HepG2 (cell line): ENCODE data around the gene IMPDH2. TPM values are rescaled to one million over a fixed set of nuclear protein-coding genes. Genes with fewer than 3 reads are reported as not detected.
A peak's percentile ranks its signal among the peaks of the same experiment; 100 is the strongest.

Experiments used
- ATAC-seq: fragments of 200-7000 bp; cut with Tn5 transposase; 3 replicates; pipeline ENCODE4 v1.9.1; 2020; ENCODE audit warnings: mild to moderate bottlenecking, moderate library complexity
- BruUV-seq: library from RNA; stranded (reverse); fragments of 400-500 nt; replicated peaks from 2 replicates; lab custom pipeline; 2021; lab: Mats Ljungman, UMichigan
- CTCF ChIA-PET: fragments of 300-600 bp; formaldehyde crosslinking; extraction: SDS; loops from one replicate; lab custom pipeline; 2021; ENCODE audit warnings: low total read pairs, inconsistent platforms, low intra/inter-chr PET ratio; lab: Yijun Ruan, JAX
- POLR2A ChIA-PET: fragments of 350-600 bp; sonication (Branson Sonifier 250); formaldehyde crosslinking; loops from one replicate; lab custom pipeline; 2020; ENCODE audit warnings: antibody characterized with exemption, inconsistent platforms; lab: Yijun Ruan, JAX
- DNase-seq: peaks from one replicate; pipeline ENCODE4 v3.0.0-alpha.2; 2015; ENCODE audit warnings: low spot score
- FAIRE-seq: peaks from 3 replicates; lab custom pipeline; 2011; peaks lifted over from hg19 to GRCh38; lab: Jason Lieb, UNC
- H2AFZ ChIP-seq: one replicate; pipeline ENCODE4 v1.6.1; 2011; ENCODE audit warnings: low read length, inconsistent platforms
- H3K27ac ChIP-seq: fragments of 300-600 bp; 3 replicates; pipeline ENCODE4 v1.8.0; 2011; ENCODE audit warnings: mixed run types, mild to moderate bottlenecking, mixed read lengths, low read length, inconsistent platforms; ENCODE audit not compliant: insufficient read depth; ENCODE audit errors: extremely low read length
- H3K27me3 ChIP-seq, 2 experiments: fragments of 200-600 bp in 1 of 2; 2 replicates in 1 of 2; 3 replicates in 1 of 2; pipeline versions ENCODE4 v1.6.0 to v1.8.0; 2011; ENCODE audit warnings: low read length in 2 of 2, mild to moderate bottlenecking in 2 of 2, moderate library complexity in 2 of 2, inconsistent platforms in 1 of 2; ENCODE audit not compliant: insufficient read depth in 2 of 2, control insufficient read depth in 1 of 2
- H3K36me3 ChIP-seq, 2 experiments: fragments of 200-600 bp in 1 of 2; replicated peaks in 1 of 2; 2 replicates in 1 of 2; 3 replicates in 1 of 2; pipeline versions ENCODE4 v1.5.1 to v1.8.0; 2011; ENCODE audit warnings: low read length in 2 of 2, inconsistent platforms in 1 of 2; ENCODE audit not compliant: insufficient read depth in 2 of 2, control insufficient read depth in 1 of 2
- H3K4me1 ChIP-seq: 2 replicates; pipeline ENCODE4 v1.5.1; 2012; ENCODE audit warnings: low read length, inconsistent platforms; ENCODE audit not compliant: insufficient read depth
- H3K4me2 ChIP-seq: 2 replicates; pipeline ENCODE4 v1.6.0; 2011; ENCODE audit warnings: low read depth, low read length, inconsistent platforms
- H3K4me3 ChIP-seq, 3 experiments: fragments of 200-600 bp in 1 of 3; sonication (generic), shearing (Covaris generic) in 1 of 3; replicated peaks in 1 of 3; 2 replicates each; pipeline ENCODE4 v1.5.1; 2011 to 2016; ENCODE audit warnings: low read length in 3 of 3, inconsistent platforms in 2 of 3, low read depth in 2 of 3, mild to moderate bottlenecking in 2 of 3, control low read depth in 1 of 3, mixed read lengths in 1 of 3; ENCODE audit not compliant: insufficient read depth in 1 of 3
- H3K79me2 ChIP-seq: one replicate; pipeline ENCODE4 v1.6.1; 2011; ENCODE audit warnings: low read length, inconsistent platforms; ENCODE audit not compliant: insufficient read depth
- H3K9ac ChIP-seq: 2 replicates; pipeline ENCODE4 v1.6.0; 2011; ENCODE audit warnings: mild to moderate bottlenecking, low read depth, low read length, inconsistent platforms; ENCODE audit not compliant: insufficient read depth
- H3K9me3 ChIP-seq: 2 replicates; pipeline ENCODE4 v1.5.1; 2012; ENCODE audit warnings: mild to moderate bottlenecking, low read length
- H4K20me1 ChIP-seq: 2 replicates; pipeline ENCODE4 v1.6.0; 2011; ENCODE audit warnings: inconsistent platforms, mild to moderate bottlenecking, low read length, moderate library complexity; ENCODE audit not compliant: insufficient read depth
- AGO2 ChIP-seq: fragments of 200-400 bp; formaldehyde crosslinking; optimal IDR thresholded peaks from 2 replicates; pipeline ENCODE3; 2017; ENCODE audit warnings: mild to moderate bottlenecking, low read depth, low read length, moderate library complexity
- HNF4A ChIP-seq: sonication (generic); formaldehyde crosslinking; IDR thresholded peaks from 2 replicates; pipeline ENCODE4 v1.4.0; 2020; ENCODE audit warnings: missing genetic modification reagents
- IRF2 ChIP-seq: IDR thresholded peaks from 2 replicates; pipeline ENCODE4 v1.6.1; 2018; ENCODE audit warnings: missing genetic modification reagents, missing compliant biosample characterization
- NR2C2 ChIP-seq: sonication (generic); formaldehyde crosslinking; IDR thresholded peaks from 2 replicates; pipeline ENCODE4 v1.4.0; 2020; ENCODE audit warnings: missing genetic modification reagents, mild to moderate bottlenecking, moderate library complexity, borderline replicate concordance
- NR2F1 ChIP-seq, 2 experiments: fragments of 450-650 bp in 1 of 2; formaldehyde crosslinking in 1 of 2; IDR thresholded peaks; 2 replicates each; pipeline versions ENCODE4 v1.5.0 to v1.6.1; 2016 to 2020; ENCODE audit warnings: mild to moderate bottlenecking in 1 of 2, missing compliant biosample characterization in 1 of 2, missing genetic modification reagents in 1 of 2, moderate library complexity in 1 of 2
- RARA ChIP-seq: IDR thresholded peaks from 2 replicates; pipeline ENCODE4 v1.6.1; 2016; ENCODE audit warnings: missing genetic modification reagents, missing compliant biosample characterization
- ZBTB39 ChIP-seq: sonication (generic); formaldehyde crosslinking; IDR thresholded peaks from 2 replicates; pipeline ENCODE4 v1.5.0; 2020; ENCODE audit warnings: missing genetic modification reagents
- ZMYM2 ChIP-seq: sonication (generic); formaldehyde crosslinking; IDR thresholded peaks from 2 replicates; pipeline ENCODE4 v1.8.0; 2022; ENCODE audit warnings: mild to moderate bottlenecking, missing genetic modification reagents
- ZNF121 ChIP-seq: sonication (generic); formaldehyde crosslinking; IDR thresholded peaks from 2 replicates; pipeline ENCODE4 v1.5.0; 2020; ENCODE audit warnings: mild to moderate bottlenecking, missing genetic modification reagents
- ZNF770 ChIP-seq: sonication (generic); formaldehyde crosslinking; IDR thresholded peaks from 2 replicates; pipeline ENCODE4 v1.5.0; 2020; ENCODE audit warnings: mild to moderate bottlenecking, missing genetic modification reagents
- WGBS: methylation state at CpG from one replicate; pipeline ENCODE4 v1.1.6; 2017; ENCODE audit warnings: low lambda C conversion rate; 5-methylcytosine and 5-hydroxymethylcytosine counted together
- in situ Hi-C: cut with HindIII; loops from 2 replicates; pipeline ENCODE4 v1.10.0; 2017; ENCODE audit warnings: low pct_unique_long_range_greater_than_20kb; ENCODE audit not compliant: extremely low pct_ligation_motif_present
- intact Hi-C: fragments of 100-400 bp; cut with micrococcal nuclease; formaldehyde crosslinking; loops from one replicate; pipeline ENCODE4 v1.10.0; 2022; ENCODE audit not compliant: unreplicated experiment
- polyA plus RNA-seq, 8 experiments: library from polyadenylated mRNA; depleted of rRNA in 3 of 8; stranded (reverse) in 7 of 8; unstranded in 1 of 8; fragments of >200 nt; fragmentation: Illumina TruSeq in 4 of 8; extraction: Trizol in 4 of 8; gene quantifications; 2 replicates each; pipeline versions ENCODE4 v1.2.1 to v1.2.3, GENCODE V29; 2011 to 2016; ENCODE audit warnings: low read depth in 4 of 8, missing spikeins in 1 of 8, mixed read lengths in 1 of 8; ENCODE audit not compliant: insufficient read depth in 1 of 8
- total RNA-seq, 5 experiments: library from RNA; depleted of rRNA; stranded (reverse); fragments of >200 nt; fragmentation: Illumina TruSeq; extraction: Trizol; gene quantifications; 2 replicates each; pipeline ENCODE4 v1.2.3, GENCODE V29; 2016; ENCODE audit warnings: low read depth in 1 of 5

The IMPDH2 gene
- total and polyA plus RNA-seq, 2 of the 13 experiments (the other 11 are each of a cell fraction or from before 2014, with no cell fraction given), result 248 to 260 TPM

GRCh38 chr3:49057268-49057667, 28.1 kb upstream of the IMPDH2 start:
- Histone ChIP-seq H3K4me2 (no peak overlapping the region), H3K27ac (no peak overlapping the region), H3K4me1 (peaks cover 13% of the 10 kb centered on the region; the same call in 1 of the 2 replicates), H3K36me3 (peaks cover 24 to 63% of the 10 kb centered on the region in 2 experiments), H3K9me3 (no peaks in the 10 kb centered on the region), H3K4me3 (no peak overlapping the region), H3K9ac (no peak overlapping the region), H3K79me2 (no peaks in the 10 kb centered on the region), H4K20me1 (no peaks in the 10 kb centered on the region), H3K27me3 (no peaks in the 10 kb centered on the region), H2AFZ (no peak overlapping the region)
- no peak for TF ChIP-seq NR2C2 (CRISPR knock-in tag)
- peak; percentile 78 for TF ChIP-seq AGO2
- TF ChIP-seq ZBTB39 (CRISPR knock-in tag), result no peak
- in situ Hi-C loops, result no loop called here
- DNase-seq (no peak), FAIRE-seq (no peak), ATAC-seq (peak; percentile 23)
- TSS peak; percentile 33 for BruUV-seq
- ChIA-PET POLR2A (no interaction called here), CTCF (no interaction called here)
- intact Hi-C loops, result no loop called here
- WGBS, result 92% methylated on average over 2 of the region's 10 CpGs

- no peak for FAIRE-seq
- BruUV-seq, result no TSS peak
- WGBS, result 100% methylated on average over 2 of the region's 2 CpGs
Measured at GRCh38 chr3:49054344-49054862, 25.2 kb upstream of the IMPDH2 start.

More at GRCh38 chr3:49054344-49054862, 25.2 kb upstream of the IMPDH2 start:
- Histone ChIP-seq H3K9ac (no peak overlapping the region), H3K4me2 (no peak overlapping the region), H3K27me3 (no peaks in the 10 kb centered on the region), H4K20me1 (0 out of 2 replicates have a peak, but pooled peaks cover 5% of the 10 kb centered on the region), H3K9me3 (no peaks in the 10 kb centered on the region), H3K4me3 (no peak overlapping the region), H3K79me2 (peaks cover 4% of the 10 kb centered on the region), H3K36me3 (peaks cover 30 to 64% of the 10 kb centered on the region in 2 experiments), H3K27ac (no peak overlapping the region), H3K4me1 (peaks cover 27% of the 10 kb centered on the region), H2AFZ (no peak overlapping the region)
- TF ChIP-seq RARA (CRISPR knock-in tag), result 0 out of 2 replicates have a peak, but pooled peaks have one; percentile 23
- no peak for TF ChIP-seq NR2F1 (CRISPR knock-in tag; IDR thresholded peaks at IDR 0.05)
- peak; percentile 88 for TF ChIP-seq ZNF121
- no peak for TF ChIP-seq IRF2
- peak; percentile 59; the same call in 1 of the 2 replicates for TF ChIP-seq HNF4A (CRISPR knock-in tag)
- peak; percentile 94 for TF ChIP-seq ZNF770
- TF ChIP-seq ZMYM2, result 0 out of 2 replicates have a peak, but pooled peaks have one; percentile 42
- DNase-seq (no peak), ATAC-seq (no peak)
- in situ Hi-C loops (no loop called here), intact Hi-C loops (no loop called here)
- POLR2A ChIA-PET, result interaction anchor here (1.5 kb wide), 1 partner anchor 25 kb away, joined by 4 read pairs; the partner anchor contains the start of gene IMPDH2
- CTCF ChIA-PET, result no interaction called here
